CD8-positive, alpha-beta memory T cell (primary cell): ENCODE measurements around the gene CD200R1. TPM values are rescaled to one million over a fixed set of nuclear protein-coding genes. Genes with fewer than 3 reads are reported as not detected.

Source experiments
- CTCF ChIA-PET: fragments of 350-600 bp; sonication (Branson Sonifier 250); formaldehyde crosslinking; loops from one replicate; lab custom pipeline; 2021; ENCODE audit warnings: antibody characterized with exemption; lab: Charles Lee
- POLR2A ChIA-PET: fragments of 350-600 bp; sonication (Branson Sonifier 250); formaldehyde crosslinking; loops from one replicate; lab custom pipeline; 2021; ENCODE audit warnings: antibody characterized with exemption; lab: Charles Lee
- DNase-seq, 5 donors: peaks; one replicate each; pipeline versions ENCODE4 v3.0.0 to v3.0.0-alpha.2; 2020 to 2022; ENCODE audit warnings: mixed read lengths in 1 of 5
- H3K27ac ChIP-seq: one replicate; pipeline ENCODE4 v1.7.0; 2013; ENCODE audit warnings: low read depth, mild to moderate bottlenecking, low read length, moderate library complexity
- H3K27me3 ChIP-seq: 2 replicates; pipeline ENCODE4 v1.7.0; 2013; ENCODE audit warnings: low read length, mild to moderate bottlenecking; ENCODE audit not compliant: insufficient read depth, poor library complexity, severe bottlenecking
- H3K36me3 ChIP-seq: 2 replicates; pipeline ENCODE4 v1.7.0; 2013; ENCODE audit warnings: mild to moderate bottlenecking, low read length, moderate library complexity; ENCODE audit not compliant: insufficient read depth
- H3K4me1 ChIP-seq: 2 replicates; pipeline ENCODE4 v1.7.0; 2013; ENCODE audit warnings: mild to moderate bottlenecking, low read length, moderate library complexity; ENCODE audit not compliant: insufficient read depth
- H3K4me3 ChIP-seq: 2 replicates; pipeline ENCODE4 v1.7.0; 2013; ENCODE audit warnings: mild to moderate bottlenecking, low read length
- H3K9me3 ChIP-seq: 2 replicates; pipeline ENCODE4 v1.7.0; 2013; ENCODE audit warnings: mild to moderate bottlenecking, low read length
- H3K27ac Mint-ChIP-seq, 8 donors: one replicate each; pipeline ENCODE4 v1.8.0; 2020 to 2021; ENCODE audit warnings: mixed read lengths in 8 of 8, mild to moderate bottlenecking in 6 of 8, inconsistent platforms in 3 of 8, moderate library complexity in 3 of 8
- H3K27me3 Mint-ChIP-seq, 2 donors: one replicate each; pipeline ENCODE4 v1.8.0; 2020 to 2021; ENCODE audit warnings: mixed read lengths in 2 of 2, mild to moderate bottlenecking in 1 of 2, moderate library complexity in 1 of 2
- H3K36me3 Mint-ChIP-seq, 3 donors: one replicate each; pipeline ENCODE4 v1.8.0; 2020 to 2021; ENCODE audit warnings: mixed read lengths in 3 of 3, inconsistent platforms in 1 of 3, mild to moderate bottlenecking in 1 of 3
- H3K4me1 Mint-ChIP-seq, 3 donors: one replicate each; pipeline ENCODE4 v1.8.0; 2020 to 2021; ENCODE audit warnings: mixed read lengths in 3 of 3, inconsistent platforms in 1 of 3, mild to moderate bottlenecking in 1 of 3
- H3K4me3 Mint-ChIP-seq, 7 donors: one replicate each; pipeline ENCODE4 v1.8.0; 2020 to 2021; ENCODE audit warnings: mixed read lengths in 7 of 7, mild to moderate bottlenecking in 6 of 7, moderate library complexity in 4 of 7, inconsistent platforms in 2 of 7
- H3K9me3 Mint-ChIP-seq, 5 donors: one replicate each; pipeline ENCODE4 v1.8.0; 2020 to 2022; ENCODE audit warnings: mixed read lengths in 5 of 5, mild to moderate bottlenecking in 3 of 5, moderate library complexity in 2 of 5, inconsistent platforms in 1 of 5
- polyA plus RNA-seq: library from polyadenylated mRNA; unstranded; fragments of 300-500 nt; fragmentation: Illumina TruSeq; gene quantifications from one replicate; pipeline ENCODE4 v1.2.3, GENCODE V29; 2021
- total RNA-seq, 2 experiments: library from RNA; stranded (reverse); gene quantifications; one replicate each; pipeline ENCODE4 v1.2.3, GENCODE V29; 2021

CD200R1 gene
- total and polyA plus RNA-seq, 3 experiments from 2014 or later = 3.5 to 14.3 (median 3.5) TPM

GRCh38 chr3:113005611-113006010, 30.7 kb upstream of the CD200R1 start:
- H3K27ac Mint-ChIP-seq = peak overlapping the region; percentile 84 to 94 (median 91)
- H3K4me1 Mint-ChIP-seq = peaks cover 43 to 81% (median 77%) of the 10 kb centered on the region in 3 donors
- Histone ChIP-seq H3K27me3 (no peaks in the 10 kb centered on the region), H3K4me3 (peak overlapping the region; percentile 37), H3K36me3 (peaks cover 28% of the 10 kb centered on the region), H3K4me1 (peaks cover 72% of the 10 kb centered on the region), H3K9me3 (no peaks in the 10 kb centered on the region), H3K27ac (peak overlapping the region; percentile 11)
- H3K27me3 Mint-ChIP-seq = no peaks in the 10 kb centered on the region
- peaks cover 4 to 89% (median 16%) of the 10 kb centered on the region in 3 donors for H3K36me3 Mint-ChIP-seq
- H3K9me3 Mint-ChIP-seq = no peaks in the 10 kb centered on the region
- ChIA-PET CTCF (interaction anchor here (1.3 to 2.4 kb wide), 4 partner anchors 11 to 271 kb away, joined by 3 to 9 read pairs (median 3); a partner anchor contains a TSS), POLR2A (no interaction called here)
- peak in 2 of 5 donors; percentile 47 to 75 for DNase-seq
- peak overlapping the region; percentile 38 to 75 (median 54) for H3K4me3 Mint-ChIP-seq

DNA sequence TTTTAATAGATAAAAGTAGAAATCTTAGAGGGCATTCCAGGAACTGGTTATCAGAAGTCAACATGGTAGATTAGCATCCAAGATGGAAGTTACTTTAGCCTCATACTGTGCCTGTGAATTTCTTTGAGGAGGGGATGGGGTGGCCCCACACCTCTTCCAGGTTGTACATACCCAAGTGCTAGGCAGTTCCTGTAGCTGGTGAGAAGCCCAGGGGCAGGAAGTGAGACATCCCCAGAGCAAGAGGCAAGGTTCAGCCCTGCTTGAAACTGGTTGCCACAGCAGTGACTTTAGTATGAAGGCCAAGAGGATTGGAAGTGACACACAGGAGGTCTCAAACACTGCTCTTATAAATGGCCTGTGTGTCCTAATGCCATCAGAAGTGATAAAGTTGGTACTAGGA, 27.8 kb upstream of the CD200R1 start:
- Mint-ChIP-seq H3K27me3 (no peaks in the 10 kb centered on the region), H3K27ac (peak overlapping the region; percentile 59 to 93 (median 82)), H3K4me3 (peak overlapping the region in 2 of 7 donors; percentile 3 to 9), H3K4me1 (peaks cover 43 to 78% (median 72%) of the 10 kb centered on the region in 3 donors), H3K36me3 (peaks cover 0 to 87% (median 24%) of the 10 kb centered on the region in 3 donors), H3K9me3 (no peaks in the 10 kb centered on the region)
- peak in 3 of 5 donors; percentile 10 to 57 (median 21) for DNase-seq
- Histone ChIP-seq H3K27ac (no peak overlapping the region), H3K27me3 (no peaks in the 10 kb centered on the region), H3K36me3 (peaks cover 17% of the 10 kb centered on the region), H3K4me1 (peaks cover 55% of the 10 kb centered on the region), H3K9me3 (no peaks in the 10 kb centered on the region), H3K4me3 (no peak overlapping the region)
- POLR2A ChIA-PET = interaction anchor here (1.3 kb wide), 1 partner anchor 16 kb away, joined by 5 read pairs; no protein-coding TSS in a partner anchor
- CTCF ChIA-PET = interaction anchor here (1.0 to 1.9 kb wide), 3 partner anchors 10 to 360 kb away, joined by 3 to 4 read pairs (median 3); no protein-coding TSS in a partner anchor

DNA sequence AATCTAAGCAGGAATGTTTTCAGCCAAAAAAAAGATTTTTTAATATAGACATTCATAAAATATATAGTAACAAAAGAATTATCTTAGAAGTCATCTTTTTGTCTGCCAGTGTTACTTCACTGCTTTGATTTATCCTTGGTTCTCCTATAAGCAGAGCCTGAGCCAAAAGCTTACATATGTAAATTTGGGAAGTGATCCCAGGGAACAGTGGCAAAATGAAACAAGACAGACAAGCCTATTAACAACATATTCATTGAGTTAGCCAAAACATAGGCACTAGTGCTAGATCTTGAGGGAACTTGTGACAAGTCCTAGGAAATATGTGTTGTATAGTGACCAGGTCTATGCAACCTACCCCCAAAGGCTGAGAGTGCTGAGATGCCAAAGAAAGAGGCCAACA, 27.1 kb upstream of the CD200R1 start:
- Histone ChIP-seq H3K36me3 (peaks cover 13% of the 10 kb centered on the region), H3K4me1 (peaks cover 49% of the 10 kb centered on the region), H3K9me3 (no peaks in the 10 kb centered on the region), H3K27ac (no peak overlapping the region), H3K27me3 (no peaks in the 10 kb centered on the region), H3K4me3 (no peak overlapping the region)
- Mint-ChIP-seq H3K4me3 (no peak overlapping the region), H3K36me3 (peaks cover 0 to 88% (median 23%) of the 10 kb centered on the region in 3 donors), H3K4me1 (peaks cover 43 to 74% (median 68%) of the 10 kb centered on the region in 3 donors), H3K27ac (peak overlapping the region; percentile 59 to 93 (median 82)), H3K9me3 (no peaks in the 10 kb centered on the region), H3K27me3 (no peaks in the 10 kb centered on the region)
- CTCF ChIA-PET = interaction anchor here (0.8 to 1.8 kb wide), 5 partner anchors 9 to 359 kb away, joined by 3 to 5 read pairs (median 3); no protein-coding TSS in a partner anchor
- no peak for DNase-seq
- POLR2A ChIA-PET = interaction anchor here (1.2 to 1.6 kb wide), 2 partner anchors 11 to 1284 kb away, joined by 4 to 7 read pairs; partner anchors contain the start of gene GTPBP8

DNA sequence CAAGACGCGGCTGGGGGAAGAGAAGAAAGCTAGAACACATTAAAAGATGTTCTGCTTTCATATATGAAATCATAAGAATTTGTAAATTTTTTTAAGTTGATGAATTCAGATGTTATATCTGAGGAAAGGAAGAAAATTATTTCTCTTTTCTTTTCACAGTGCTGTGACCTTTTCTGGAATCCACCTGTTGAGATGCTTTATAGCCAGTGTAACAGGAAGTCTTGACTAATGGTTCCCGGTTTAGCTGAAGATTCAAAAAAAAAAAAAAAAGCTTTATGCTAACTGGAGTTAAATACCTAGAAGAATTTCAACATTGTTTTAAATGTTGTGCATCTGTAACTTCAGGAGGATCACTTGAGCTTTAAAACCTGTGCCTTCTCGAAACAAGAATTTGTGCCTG, 25.8 kb upstream of the CD200R1 start:
- ChIA-PET POLR2A (interaction anchor here (0.6 to 1.6 kb wide), 2 partner anchors 10 to 32 kb away, joined by 3 to 7 read pairs; partner anchors contain the start of gene GTPBP8), CTCF (interaction anchor here (1.4 to 1.8 kb wide), 3 partner anchors 9 to 358 kb away, joined by 3 to 5 read pairs (median 4); no protein-coding TSS in a partner anchor)
- H3K27me3 Mint-ChIP-seq = no peaks in the 10 kb centered on the region
- H3K4me1 ChIP-seq = peaks cover 36% of the 10 kb centered on the region
- H3K9me3 Mint-ChIP-seq = no peaks in the 10 kb centered on the region
- peak overlapping the region in 7 of 8 donors; percentile 10 to 83 (median 54) for H3K27ac Mint-ChIP-seq
- H3K27ac ChIP-seq = no peak overlapping the region
- H3K4me3 Mint-ChIP-seq = no peak overlapping the region
- H3K9me3 ChIP-seq = no peaks in the 10 kb centered on the region
- no peak for DNase-seq
- no peak overlapping the region for H3K4me3 ChIP-seq
- H3K27me3 ChIP-seq = no peaks in the 10 kb centered on the region
- H3K36me3 ChIP-seq = peaks cover 13% of the 10 kb centered on the region
- H3K36me3 Mint-ChIP-seq = peaks cover 0 to 86% (median 23%) of the 10 kb centered on the region in 3 donors
- peaks cover 39 to 70% (median 63%) of the 10 kb centered on the region in 3 donors for H3K4me1 Mint-ChIP-seq

- no peak overlapping the region for H3K4me3 Mint-ChIP-seq
- POLR2A ChIA-PET = no interaction called here
- H3K4me3 ChIP-seq = no peak overlapping the region
- H3K4me1 Mint-ChIP-seq = peaks cover 48 to 76% (median 65%) of the 10 kb centered on the region in 3 donors
- H3K9me3 Mint-ChIP-seq = no peaks in the 10 kb centered on the region
- H3K36me3 Mint-ChIP-seq = peaks cover 0 to 77% (median 20%) of the 10 kb centered on the region in 3 donors
- no peak for DNase-seq
- H3K27me3 Mint-ChIP-seq = peaks cover 0 to 2% of the 10 kb centered on the region in 2 donors
- no peaks in the 10 kb centered on the region for H3K9me3 ChIP-seq
- H3K27ac Mint-ChIP-seq = peak overlapping the region in 1 of 8 donors; percentile 34
- H3K27ac ChIP-seq = no peak overlapping the region
- peaks cover 9% of the 10 kb centered on the region for H3K36me3 ChIP-seq
- peaks cover 23% of the 10 kb centered on the region for H3K4me1 ChIP-seq
- CTCF ChIA-PET = interaction anchor here (1.5 kb wide), 1 partner anchor 17 kb away, joined by 5 read pairs; no protein-coding TSS in a partner anchor
- no peaks in the 10 kb centered on the region for H3K27me3 ChIP-seq
These were observed 20.9 kb upstream of the CD200R1 start for GRCh38 chr3:112995800-112996199.

GRCh38 chr3:112990672-112991602, 16.0 kb upstream of the CD200R1 start, which contains the start of gene GTPBP8:
GTPBP8 (plus strand) TSS chr3:112990984; CDS start chr3:112991000, 16 bp downstream.
- CTCF ChIA-PET = interaction anchor here (0.9 to 5.1 kb wide), 14 partner anchors 10 to 349 kb away, joined by 3 to 35 read pairs (median 4); a partner anchor contains a TSS
- peaks cover 23% of the 10 kb centered on the region for H3K4me1 ChIP-seq
- H3K27me3 ChIP-seq = no peaks in the 10 kb centered on the region
- Mint-ChIP-seq H3K4me3 (peak within 1 kb of the TSS; percentile 95 to 98 (median 97)), H3K27me3 (peaks cover 0 to 2% of the 10 kb centered on the region in 2 donors), H3K9me3 (no peaks in the 10 kb centered on the region), H3K27ac (peak within 1 kb of the TSS; percentile 92 to 98 (median 96)), H3K36me3 (peaks cover 0 to 39% (median 4%) of the 10 kb centered on the region in 3 donors), H3K4me1 (peaks cover 49 to 74% (median 64%) of the 10 kb centered on the region in 3 donors)
- H3K27ac ChIP-seq = peak within 1 kb of the TSS; percentile 95
- POLR2A ChIA-PET = interaction anchor here (0.7 to 2.0 kb wide), 8 partner anchors 10 to 348 kb away, joined by 3 to 11 read pairs (median 3); partner anchors contain the start of gene CD200R1
- DNase-seq = peak; percentile 76 to 87 (median 79)
- H3K4me3 ChIP-seq = peak within 1 kb of the TSS; percentile 91
- no peaks in the 10 kb centered on the region for H3K9me3 ChIP-seq
- H3K36me3 ChIP-seq = no peaks in the 10 kb centered on the region

GRCh38 chr3:112987710-112988334, 12.9 kb upstream of the CD200R1 start:
- peak overlapping the region in 1 of 7 donors; percentile 61 for H3K4me3 Mint-ChIP-seq
- H3K4me3 ChIP-seq = no peak overlapping the region
- ChIA-PET CTCF (interaction anchor here (1.2 to 5.1 kb wide), 3 partner anchors 8 to 83 kb away, joined by 3 to 35 read pairs (median 3); no protein-coding TSS in a partner anchor), POLR2A (no interaction called here)
- peak overlapping the region in 3 of 8 donors; percentile 49 to 81 (median 57) for H3K27ac Mint-ChIP-seq
- peaks cover 37% of the 10 kb centered on the region for H3K4me1 ChIP-seq
- H3K4me1 Mint-ChIP-seq = peaks cover 51 to 74% (median 65%) of the 10 kb centered on the region in 3 donors
- peaks cover 0 to 2% of the 10 kb centered on the region in 2 donors for H3K27me3 Mint-ChIP-seq
- H3K36me3 ChIP-seq = no peaks in the 10 kb centered on the region
- H3K9me3 Mint-ChIP-seq = no peaks in the 10 kb centered on the region
- H3K27ac ChIP-seq = no peak overlapping the region
- H3K27me3 ChIP-seq = no peaks in the 10 kb centered on the region
- H3K9me3 ChIP-seq = no peaks in the 10 kb centered on the region
- DNase-seq = no peak
- H3K36me3 Mint-ChIP-seq = peaks cover 0 to 15% (median 0%) of the 10 kb centered on the region in 3 donors
